GM19239 (cell line): ENCODE data around the gene ENTREP1.
"Not testable (repeated sequence)": the region's sequence is repeated elsewhere in the genome, so short reads cannot be mapped to it uniquely, and the experiment has no call there.

Experiments used
- DNase-seq: peaks from one replicate; pipeline ENCODE4 v3.0.0; 2011; ENCODE audit warnings: low spot score; ENCODE audit not compliant: insufficient read length
- FAIRE-seq: peaks from 2 replicates; lab custom pipeline; 2011; peaks lifted over from hg19 to GRCh38; lab: Jason Lieb, UNC

ENTREP1 gene

DNA sequence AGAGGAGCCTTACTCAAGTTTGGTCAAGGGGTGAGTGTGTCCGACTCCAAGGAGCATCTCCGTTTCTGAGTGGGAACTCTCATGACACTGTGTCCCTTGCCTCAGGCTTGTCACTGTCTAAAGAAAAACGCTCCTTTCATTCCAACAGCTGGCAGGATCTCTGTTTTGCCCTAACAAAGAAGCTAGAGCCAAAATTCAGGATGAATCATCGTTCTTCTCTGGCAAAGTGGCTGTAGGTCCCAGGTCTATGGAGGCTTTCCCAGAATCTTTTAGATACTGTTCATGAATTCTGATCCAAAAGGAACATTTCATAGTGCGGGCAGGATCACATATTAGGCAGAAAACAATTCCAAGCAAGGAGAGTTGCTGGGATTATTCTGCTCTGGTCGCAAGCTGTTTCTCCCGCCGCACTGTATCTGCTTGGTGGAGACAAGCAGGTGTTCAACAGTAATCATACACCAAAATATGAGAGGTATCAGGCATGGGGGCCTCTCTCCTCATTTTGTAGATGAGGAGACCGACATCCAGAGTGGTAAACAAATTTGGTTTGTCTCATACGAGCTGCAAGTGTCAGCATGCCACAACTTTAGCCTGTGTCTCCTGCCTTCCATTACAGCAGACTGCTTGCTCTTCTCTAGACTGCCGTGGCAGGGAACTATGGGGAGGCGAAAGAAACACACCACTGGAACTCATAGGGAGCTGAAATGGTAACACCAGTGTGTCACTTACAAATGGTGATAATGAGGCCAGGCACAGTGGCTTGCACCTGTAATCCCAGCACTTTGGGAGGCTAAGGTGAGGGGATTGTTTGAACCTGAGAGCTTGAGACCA is 72.6 kb downstream of the ENTREP1 start:
- DNase-seq (no peak), FAIRE-seq (no peak)

DNA sequence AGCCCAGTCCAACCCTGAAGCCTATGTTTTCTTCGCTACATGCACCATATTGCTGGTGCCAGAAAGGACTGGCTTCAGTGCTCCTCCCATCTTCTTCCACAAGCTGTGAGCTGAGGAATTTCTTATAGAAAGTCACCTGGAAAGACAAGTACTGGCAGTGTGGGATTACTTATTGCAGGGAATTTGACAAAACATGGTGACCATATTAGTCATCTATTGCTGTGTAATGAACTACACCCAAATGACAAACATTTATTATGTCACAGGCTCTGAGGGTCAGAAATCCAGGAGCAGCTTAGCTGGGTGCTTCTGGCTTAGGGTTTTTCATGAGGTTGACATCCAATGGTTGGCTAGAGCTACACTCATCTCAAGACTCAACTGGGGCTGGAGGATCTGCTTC is 75.5 kb downstream of the ENTREP1 start:
- DNase-seq (no peak), FAIRE-seq (no peak)

GRCh38 chr9:69409936-69410335 is 84.9 kb downstream of the ENTREP1 start:
- not testable (repeated sequence) for FAIRE-seq, DNase-seq

DNA sequence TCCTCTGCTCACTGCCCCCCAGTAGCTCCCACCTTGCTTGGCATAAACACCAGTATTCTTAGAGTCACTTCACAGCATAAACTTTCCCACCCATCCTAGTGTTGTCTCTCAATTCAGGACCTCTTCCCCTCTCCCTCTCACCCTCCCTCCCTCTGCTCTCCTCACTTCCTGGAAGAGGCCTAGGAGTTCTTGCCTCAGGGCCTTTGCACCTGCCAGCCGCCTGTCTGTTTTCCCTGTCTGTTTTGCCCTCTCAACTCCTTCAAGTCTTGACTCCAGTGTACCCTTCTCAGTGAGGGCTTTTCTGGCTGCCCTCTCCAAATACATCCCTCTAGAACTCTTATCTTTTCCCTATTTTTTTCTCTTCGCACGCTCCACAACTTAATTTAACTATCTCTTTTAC is 86.2 kb downstream of the ENTREP1 start:
- FAIRE-seq (no peak), DNase-seq (no peak)

- FAIRE-seq (no peak), DNase-seq (no peak)
Observed at GRCh38 chr9:69411931-69412740, 87.1 kb downstream of the ENTREP1 start.

- no peak for DNase-seq
- FAIRE-seq = no peak
Observed at GRCh38 chr9:69412741-69413150, 87.7 kb downstream of the ENTREP1 start.

DNA sequence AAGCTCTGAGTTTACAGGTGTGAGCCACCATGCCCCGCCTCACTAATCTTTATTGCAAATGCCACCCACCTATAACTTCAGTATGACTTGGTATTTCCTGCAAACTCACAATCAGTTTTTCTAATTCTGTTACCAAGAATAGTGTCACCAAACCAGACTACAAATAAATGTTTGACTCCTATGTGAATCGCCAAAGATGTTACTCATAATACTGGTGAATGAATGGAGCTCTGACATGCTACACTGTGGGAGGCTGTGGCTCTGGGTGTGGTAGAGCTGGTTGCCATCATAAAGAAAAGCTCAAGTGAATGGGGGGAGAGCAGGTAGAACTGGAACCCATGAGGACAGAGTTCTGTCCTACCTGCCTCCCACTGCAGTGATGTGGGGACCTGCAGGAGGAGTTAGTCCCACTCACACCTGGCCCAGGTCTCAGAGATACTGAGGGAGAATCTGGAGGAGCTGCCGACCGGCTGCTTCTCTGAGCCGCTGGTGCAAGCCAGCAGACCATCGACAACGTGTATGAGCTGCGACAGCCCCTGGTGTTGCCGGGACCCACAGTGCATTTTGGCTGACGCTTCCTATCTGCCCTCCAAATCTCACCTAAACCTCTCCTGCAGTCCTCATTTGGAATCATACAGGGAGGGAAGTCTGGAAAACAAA is 95.7 kb downstream of the ENTREP1 start:
- no peak for FAIRE-seq
- DNase-seq = no peak

GRCh38 chr9:69421908-69422801 is 97.1 kb downstream of the ENTREP1 start:
- peak; percentile 52 for FAIRE-seq
- DNase-seq = peak; percentile 71

DNA sequence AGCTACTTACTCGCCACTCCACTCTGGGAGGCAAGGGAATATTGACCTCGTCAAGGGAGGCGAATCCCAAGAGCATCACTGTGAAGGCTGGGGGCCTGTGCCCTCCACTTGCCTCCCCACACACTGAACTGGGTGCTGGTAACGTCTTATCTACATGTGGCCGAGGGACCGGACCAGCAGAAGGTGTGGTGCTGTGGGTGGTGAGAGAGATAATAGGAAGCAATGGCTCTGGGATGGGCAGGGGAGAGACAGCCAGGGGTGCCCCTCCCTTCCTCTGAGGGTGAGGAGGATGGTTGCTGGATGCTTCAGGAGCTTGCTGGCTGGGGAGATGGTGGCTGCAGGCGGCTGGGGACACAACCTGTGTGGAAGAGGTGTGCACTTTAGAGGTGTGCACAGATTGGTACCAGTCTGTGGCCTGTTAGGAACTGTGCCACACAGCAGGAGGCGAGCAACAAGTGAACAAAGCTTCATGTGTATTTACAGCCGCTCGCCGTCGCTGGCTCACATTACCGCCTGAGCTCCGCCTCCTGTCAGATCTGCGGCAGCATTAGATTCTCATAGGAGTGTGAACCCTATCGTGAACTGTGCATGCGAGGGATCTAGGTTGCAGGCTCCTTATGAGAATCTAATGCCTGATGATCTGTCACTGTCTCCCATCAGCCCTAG is 100.3 kb downstream of the ENTREP1 start:
- FAIRE-seq (no peak), DNase-seq (no peak)

DNA sequence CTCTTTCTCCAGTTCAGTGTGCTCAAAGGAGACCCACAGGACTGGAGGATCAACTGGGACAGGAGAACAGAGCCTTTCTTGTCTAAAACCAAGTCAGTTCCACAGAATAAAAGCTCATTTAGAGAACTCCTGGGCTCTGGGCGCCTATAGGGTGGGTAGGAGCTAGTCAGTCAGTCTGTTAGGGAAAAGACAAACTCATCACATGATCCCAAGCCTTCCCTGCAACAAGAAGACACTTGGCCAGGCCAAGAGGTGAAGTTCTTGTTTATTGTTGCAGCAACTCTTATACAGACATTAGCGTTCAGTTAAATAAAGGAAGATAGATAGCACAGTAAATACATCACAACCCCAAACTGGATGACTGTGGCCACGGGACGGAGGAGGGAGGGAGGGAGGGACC is 102.3 kb downstream of the ENTREP1 start:
- DNase-seq = no peak
- FAIRE-seq = no peak

DNA sequence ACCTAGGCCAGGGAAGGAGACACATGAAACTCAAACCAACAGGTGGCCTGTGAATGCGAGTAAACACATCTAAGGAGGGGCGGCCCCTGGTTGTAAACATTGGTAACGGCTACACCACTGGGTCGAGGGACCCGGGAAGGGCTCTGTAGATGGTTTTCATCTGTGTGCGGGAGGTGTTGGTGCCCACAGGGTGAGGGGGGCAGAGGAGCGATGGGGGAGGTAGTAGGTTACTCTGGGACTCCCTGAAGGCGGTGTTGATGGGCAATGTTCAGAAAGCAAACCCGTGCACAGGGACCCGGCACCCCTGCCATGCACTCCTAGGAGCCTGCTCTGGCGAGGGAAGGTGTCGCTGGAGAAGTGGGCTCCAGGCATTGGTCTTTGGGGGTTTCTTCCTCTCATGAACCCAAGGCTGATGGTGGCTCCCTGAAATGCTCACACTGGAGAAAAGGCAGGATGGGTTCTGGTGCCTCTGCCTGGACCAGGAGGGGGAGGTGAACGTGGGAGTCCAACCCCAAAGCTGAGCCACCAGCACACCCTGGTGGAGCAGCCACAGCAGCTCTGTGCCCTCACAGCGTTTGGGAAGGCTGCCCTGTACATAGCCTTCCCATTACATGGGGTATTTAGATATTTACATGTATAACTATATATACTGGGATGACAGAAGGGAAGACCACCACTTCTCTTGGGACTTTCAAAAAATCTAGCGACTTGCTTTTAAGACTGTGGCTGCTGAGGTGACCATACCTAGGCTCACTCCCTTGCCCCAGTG is 103.2 kb downstream of the ENTREP1 start:
- FAIRE-seq = no peak
- no peak for DNase-seq

GRCh38 chr9:69429281-69429680 is 104.3 kb downstream of the ENTREP1 start:
- FAIRE-seq = no peak
- no peak for DNase-seq

GRCh38 chr9:69430206-69430605 is 105.2 kb downstream of the ENTREP1 start:
- FAIRE-seq = no peak
- DNase-seq = no peak

GRCh38 chr9:69431203-69431602 is 106.2 kb downstream of the ENTREP1 start:
- FAIRE-seq (no peak), DNase-seq (no peak)

DNA sequence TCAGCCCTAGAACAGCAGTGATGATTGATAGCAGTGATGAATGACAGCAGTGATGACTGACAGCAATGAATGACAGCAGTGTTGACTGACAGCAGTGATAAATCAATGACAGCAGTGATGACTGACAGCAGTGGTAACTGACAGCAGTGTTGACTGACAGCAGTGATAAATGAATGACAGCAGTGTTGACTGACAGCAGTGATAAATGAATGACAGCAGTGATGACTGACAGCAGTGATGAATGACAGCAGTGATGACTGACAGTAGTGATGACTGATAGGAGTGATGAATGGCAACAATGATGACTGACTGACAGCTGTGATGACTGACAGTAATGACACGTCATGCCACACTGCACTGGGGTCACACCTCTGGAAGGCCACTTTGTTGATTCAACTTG is 106.8 kb downstream of the ENTREP1 start:
- FAIRE-seq (no peak), DNase-seq (no peak)

DNA sequence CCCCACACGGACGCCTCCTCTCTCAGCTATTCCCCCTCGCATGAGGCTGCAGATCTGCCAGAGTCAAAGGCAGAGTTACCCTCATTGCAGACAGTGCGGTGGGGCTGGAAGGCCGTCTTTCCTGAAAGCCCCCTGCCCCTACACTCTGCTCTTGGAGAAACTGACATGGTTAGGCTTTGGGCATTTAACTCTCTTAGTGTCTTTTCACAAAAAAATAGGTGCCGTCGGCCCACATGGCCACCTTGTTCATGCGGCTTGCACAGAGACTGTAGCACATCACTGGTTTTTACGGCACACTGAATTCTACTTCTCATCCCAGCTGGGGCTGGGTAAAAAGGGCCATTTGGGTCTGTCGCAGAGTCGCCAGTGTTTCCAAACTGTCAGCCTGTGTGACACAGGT is 107.6 kb downstream of the ENTREP1 start:
- FAIRE-seq (no peak), DNase-seq (no peak)

DNA sequence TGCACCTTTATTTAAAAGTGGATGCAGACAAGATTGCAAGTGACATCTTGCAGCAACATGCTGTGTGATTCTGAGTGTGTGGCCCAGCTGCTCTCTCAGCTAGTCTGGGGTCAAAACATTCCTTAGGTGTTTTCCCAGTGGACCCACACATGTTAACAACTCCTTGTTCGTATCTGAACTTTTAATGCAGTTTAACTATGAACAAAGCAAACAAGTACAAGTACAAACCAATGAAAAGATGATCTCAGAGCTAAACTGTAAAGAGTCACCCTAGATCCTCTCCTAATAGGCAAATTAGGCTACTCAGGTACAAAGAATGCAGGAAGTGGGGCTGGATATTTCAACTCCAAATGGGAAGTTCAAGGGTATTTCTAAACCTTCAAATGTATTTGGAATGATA is 108.4 kb downstream of the ENTREP1 start:
- DNase-seq = no peak
- no peak for FAIRE-seq

DNA sequence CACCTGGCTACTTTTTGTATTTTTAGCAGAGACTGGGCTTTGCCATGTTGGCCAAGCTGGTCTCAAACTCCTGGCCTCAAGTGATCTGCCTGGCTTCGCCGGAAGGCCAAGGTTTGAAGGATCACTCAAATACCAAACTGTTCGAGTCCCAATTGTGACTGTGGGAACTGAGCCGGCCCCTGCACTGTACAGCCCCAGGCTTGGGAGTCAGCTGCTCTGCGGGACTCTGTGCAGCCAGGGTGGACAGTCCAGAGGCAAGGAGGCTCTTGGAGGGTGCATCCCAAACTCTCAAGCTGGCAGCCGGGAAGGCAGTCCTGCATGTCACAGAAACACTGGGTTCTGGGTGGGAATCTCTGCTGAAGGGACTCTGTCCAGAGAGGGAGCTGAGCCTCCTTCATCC is 109.0 kb downstream of the ENTREP1 start:
- FAIRE-seq = no peak

GRCh38 chr9:69439654-69440053 is 114.6 kb downstream of the ENTREP1 start:
- not testable (repeated sequence) for DNase-seq, FAIRE-seq

More for the DNA sequence above, 109.0 kb downstream of the ENTREP1 start:
- DNase-seq = no peak
